Measurements from ENCODE around the gene ZRANB3.
"Not testable (repeated sequence)": the region's sequence is repeated elsewhere in the genome, so short reads cannot be mapped to it uniquely, and the experiment has no call there.

DNA sequence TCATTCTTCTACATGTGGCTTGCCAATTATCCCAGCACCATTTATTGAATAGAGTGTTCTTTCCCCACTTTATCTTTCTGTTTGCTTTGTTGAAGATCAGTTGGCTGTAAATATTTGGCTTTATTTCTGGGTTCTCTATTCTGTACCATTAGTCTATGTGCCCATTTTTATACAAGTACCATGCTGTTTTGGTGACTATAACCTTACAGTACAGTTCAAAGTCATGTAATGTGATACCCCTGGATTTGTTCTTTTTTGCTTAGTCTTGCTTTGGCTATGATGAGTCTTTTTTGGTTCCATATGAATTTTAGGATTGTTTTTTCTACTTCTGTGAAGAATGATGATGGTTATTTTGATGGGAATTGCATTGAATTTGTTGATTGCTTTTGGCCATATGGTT lies 243.9 kb downstream of the ZRANB3 start:
- TF ChIP-seq, protein P1, sequence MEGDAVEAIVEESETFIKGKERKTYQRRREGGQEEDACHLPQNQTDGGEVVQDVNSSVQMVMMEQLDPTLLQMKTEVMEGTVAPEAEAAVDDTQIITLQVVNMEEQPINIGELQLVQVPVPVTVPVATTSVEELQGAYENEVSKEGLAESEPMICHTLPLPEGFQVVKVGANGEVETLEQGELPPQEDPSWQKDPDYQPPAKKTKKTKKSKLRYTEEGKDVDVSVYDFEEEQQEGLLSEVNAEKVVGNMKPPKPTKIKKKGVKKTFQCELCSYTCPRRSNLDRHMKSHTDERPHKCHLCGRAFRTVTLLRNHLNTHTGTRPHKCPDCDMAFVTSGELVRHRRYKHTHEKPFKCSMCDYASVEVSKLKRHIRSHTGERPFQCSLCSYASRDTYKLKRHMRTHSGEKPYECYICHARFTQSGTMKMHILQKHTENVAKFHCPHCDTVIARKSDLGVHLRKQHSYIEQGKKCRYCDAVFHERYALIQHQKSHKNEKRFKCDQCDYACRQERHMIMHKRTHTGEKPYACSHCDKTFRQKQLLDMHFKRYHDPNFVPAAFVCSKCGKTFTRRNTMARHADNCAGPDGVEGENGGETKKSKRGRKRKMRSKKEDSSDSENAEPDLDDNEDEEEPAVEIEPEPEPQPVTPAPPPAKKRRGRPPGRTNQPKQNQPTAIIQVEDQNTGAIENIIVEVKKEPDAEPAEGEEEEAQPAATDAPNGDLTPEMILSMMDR (IDR thresholded peaks at IDR 0.05; ENCODE audit: low read length): not testable (repeated sequence)
- TF ChIP-seq EZH2 (IDR thresholded peaks at IDR 0.05; ENCODE audit: borderline replicate concordance, low read length): not testable (repeated sequence)

All from OCI-LY1 (cell line).